ENCODE measurements around the gene MED29.

The MED29 gene

DNA sequence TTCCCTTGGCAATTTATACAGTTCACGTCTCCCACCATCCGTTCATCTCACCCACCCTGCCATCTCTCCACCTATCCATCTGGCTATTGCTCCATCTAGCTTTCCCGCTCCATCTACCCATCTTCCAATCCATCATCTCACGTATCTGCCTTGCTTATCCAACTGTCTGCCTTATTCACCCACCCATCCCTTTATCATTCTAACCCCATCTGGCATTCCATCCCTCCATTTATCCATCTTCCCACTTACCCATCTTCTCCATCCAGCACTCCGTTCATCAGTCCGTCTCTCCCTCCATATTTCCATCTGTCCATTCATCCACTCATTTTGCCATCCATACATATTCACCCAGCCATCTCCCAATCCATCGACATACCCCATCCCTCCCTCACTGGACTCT, 34.6 kb downstream of the MED29 start:
- TF ChIP-seq YY1 (IDR thresholded peaks at IDR 0.05; ENCODE audit: low read depth) = no peak
- no peak for TF ChIP-seq USF1 (IDR thresholded peaks at IDR 0.05)
- TF ChIP-seq NFIC (IDR thresholded peaks at IDR 0.05) = no peak
- no peak for TF ChIP-seq MAX (IDR thresholded peaks at IDR 0.05)

DNA sequence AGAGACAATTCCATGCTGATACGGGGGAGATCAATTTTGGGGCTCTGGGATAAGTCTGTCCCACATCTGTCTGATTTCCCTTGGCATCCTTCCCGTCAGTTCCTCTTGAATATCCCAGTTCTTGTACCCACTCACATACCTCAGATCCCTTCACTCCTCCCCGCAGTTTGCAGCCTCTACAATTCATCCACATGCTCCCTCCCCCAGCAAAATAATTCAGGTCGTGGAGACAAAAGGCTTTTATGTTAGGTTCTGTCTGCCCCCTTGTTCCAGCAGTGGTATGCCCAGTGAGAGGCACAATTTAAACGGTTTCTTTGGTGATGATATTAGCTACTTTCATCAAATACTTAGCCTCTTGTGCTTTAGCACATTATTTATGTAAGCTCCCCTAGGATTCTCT, 35.0 kb downstream of the MED29 start:
- TF ChIP-seq MAX (IDR thresholded peaks at IDR 0.05) (no peak), EP300 (IDR thresholded peaks at IDR 0.05; ENCODE audit: borderline replicate concordance) (no peak), TAF1 (IDR thresholded peaks at IDR 0.05; ENCODE audit: low read depth) (no peak), USF1 (IDR thresholded peaks at IDR 0.05) (no peak), RAD21 (IDR thresholded peaks at IDR 0.05; ENCODE audit: low read depth) (no peak), CREB1 (IDR thresholded peaks at IDR 0.05; ENCODE audit: low read depth) (no peak), EGR1 (IDR thresholded peaks at IDR 0.05) (no peak), FOXM1 (IDR thresholded peaks at IDR 0.05; ENCODE audit: borderline replicate concordance, low read depth) (no peak), ZBTB7A (IDR thresholded peaks at IDR 0.05; ENCODE audit: low read depth) (no peak), TEAD4 (IDR thresholded peaks at IDR 0.05) (no peak), REST (IDR thresholded peaks at IDR 0.05; ENCODE audit: low read depth) (no peak), NFIC (IDR thresholded peaks at IDR 0.05) (no peak), TCF12 (IDR thresholded peaks at IDR 0.05; ENCODE audit: low read depth) (no peak)

- TF ChIP-seq TAF1 (IDR thresholded peaks at IDR 0.05; ENCODE audit: low read depth) (no peak), MAX (IDR thresholded peaks at IDR 0.05) (no peak), TCF12 (IDR thresholded peaks at IDR 0.05; ENCODE audit: low read depth) (no peak), USF1 (IDR thresholded peaks at IDR 0.05) (no peak), EP300 (IDR thresholded peaks at IDR 0.05; ENCODE audit: borderline replicate concordance) (no peak), CREB1 (IDR thresholded peaks at IDR 0.05; ENCODE audit: low read depth) (no peak), TEAD4 (IDR thresholded peaks at IDR 0.05) (no peak), ZBTB7A (IDR thresholded peaks at IDR 0.05; ENCODE audit: low read depth) (no peak), FOXM1 (IDR thresholded peaks at IDR 0.05; ENCODE audit: borderline replicate concordance, low read depth) (no peak), NFIC (IDR thresholded peaks at IDR 0.05) (no peak), RAD21 (IDR thresholded peaks at IDR 0.05; ENCODE audit: low read depth) (no peak), REST (IDR thresholded peaks at IDR 0.05; ENCODE audit: low read depth) (no peak)
These were observed 36.5 kb downstream of the MED29 start for GRCh38 chr19:39427707-39428106.

GRCh38 chr19:39428283-39429112, 37.3 kb downstream of the MED29 start:
- TF ChIP-seq TAF1 (IDR thresholded peaks at IDR 0.05; ENCODE audit: low read depth) = no peak
- peak; percentile 98 for TF ChIP-seq TEAD4 (IDR thresholded peaks at IDR 0.05)
- no peak for TF ChIP-seq RAD21 (IDR thresholded peaks at IDR 0.05; ENCODE audit: low read depth)
- TF ChIP-seq TCF12 (IDR thresholded peaks at IDR 0.05; ENCODE audit: low read depth) = peak; percentile 89
- TF ChIP-seq MAX (IDR thresholded peaks at IDR 0.05) = peak; percentile 56; the same call in 1 of the 2 replicates
- TF ChIP-seq USF1 (IDR thresholded peaks at IDR 0.05) = no peak
- TF ChIP-seq EP300 (IDR thresholded peaks at IDR 0.05; ENCODE audit: borderline replicate concordance) = peak; percentile 69; the same call in 1 of the 2 replicates
- TF ChIP-seq FOXM1 (IDR thresholded peaks at IDR 0.05; ENCODE audit: borderline replicate concordance, low read depth) = no peak; the same call in 1 of the 2 replicates
- TF ChIP-seq ZBTB7A (IDR thresholded peaks at IDR 0.05; ENCODE audit: low read depth) = peak; percentile 97
- no peak for TF ChIP-seq CEBPB (IDR thresholded peaks at IDR 0.05)
- TF ChIP-seq REST (IDR thresholded peaks at IDR 0.05; ENCODE audit: low read depth) = no peak
- no peak for TF ChIP-seq CREB1 (IDR thresholded peaks at IDR 0.05; ENCODE audit: low read depth)
- TF ChIP-seq YY1 (IDR thresholded peaks at IDR 0.05; ENCODE audit: low read depth) = no peak
- no peak for TF ChIP-seq EGR1 (IDR thresholded peaks at IDR 0.05)
- no peak for TF ChIP-seq NFIC (IDR thresholded peaks at IDR 0.05)

Data from Ishikawa (cell line).